Neural cell (in vitro differentiated cells): ENCODE data around the gene GPRIN1. TPM values are rescaled to one million over a fixed set of nuclear protein-coding genes. Genes with fewer than 3 reads are reported as not detected.

ENCODE experiments used
- H2AFZ ChIP-seq: fragments of 200-600, 300-800 bp; sonication (generic), shearing (Covaris generic); 2 replicates; pipeline ENCODE4 v1.6.0; 2014; ENCODE audit warnings: low read depth, mild to moderate bottlenecking, antibody characterized with exemption, low read length, moderate library complexity
- H3F3A ChIP-seq: fragments of 200-600 bp; shearing (Covaris generic); 2 replicates; pipeline ENCODE4 v1.6.1; 2016; ENCODE audit warnings: mild to moderate bottlenecking, moderate library complexity, mixed read lengths, antibody characterized with exemption, low read length; ENCODE audit not compliant: insufficient read depth, poor library complexity, severe bottlenecking
- H3K27ac ChIP-seq: fragments of 200-600, 300-800 bp; sonication (generic), shearing (Covaris generic); 2 replicates; pipeline ENCODE4 v1.5.1; 2014; ENCODE audit warnings: mild to moderate bottlenecking, low read length, moderate library complexity
- H3K27me3 ChIP-seq: fragments of 300-800, 200-600 bp; sonication (generic), shearing (Covaris generic); 2 replicates; pipeline ENCODE4 v1.6.0; 2014; ENCODE audit warnings: mild to moderate bottlenecking, low read depth, low read length, moderate library complexity; ENCODE audit not compliant: insufficient read depth
- H3K36me3 ChIP-seq: fragments of 300-800, 200-600 bp; sonication (generic), shearing (Covaris generic); 2 replicates; pipeline ENCODE4 v1.5.1; 2014; ENCODE audit warnings: mild to moderate bottlenecking, antibody characterized with exemption, low read length, moderate library complexity; ENCODE audit not compliant: insufficient read depth
- H3K4me2 ChIP-seq: fragments of 300-800, 200-600 bp; sonication (generic), shearing (Covaris generic); 2 replicates; pipeline ENCODE4 v1.6.0; 2014; ENCODE audit warnings: mild to moderate bottlenecking, low read length
- H3K4me3 ChIP-seq: fragments of 300-800, 200-600 bp; sonication (generic), shearing (Covaris generic); 2 replicates; pipeline ENCODE4 v1.5.1; 2014; ENCODE audit warnings: mild to moderate bottlenecking, low read length, moderate library complexity
- H3K79me2 ChIP-seq: fragments of 200-600 bp; shearing (Covaris generic); replicated peaks from 2 replicates; pipeline ENCODE4 v1.6.0; 2014; ENCODE audit warnings: mild to moderate bottlenecking, low read length, moderate library complexity; ENCODE audit not compliant: insufficient read depth
- H3K9ac ChIP-seq: fragments of 300-800, 200-600 bp; sonication (generic), shearing (Covaris generic); 2 replicates; pipeline ENCODE4 v1.6.1; 2016; ENCODE audit warnings: mild to moderate bottlenecking, low read length, mixed read lengths
- H3K9me2 ChIP-seq: fragments of 200-600 bp; shearing (Covaris generic); 2 replicates; pipeline ENCODE4 v1.6.1; 2016; ENCODE audit warnings: mild to moderate bottlenecking, low read length, mixed read lengths; ENCODE audit not compliant: insufficient read depth
- H3K9me3 ChIP-seq: fragments of 200-600, 300-800 bp; sonication (generic), shearing (Covaris generic); 2 replicates; pipeline ENCODE4 v1.6.1; 2016; ENCODE audit warnings: mild to moderate bottlenecking, mixed run types, low read length, moderate library complexity, mixed read lengths
- H4K20me1 ChIP-seq: fragments of 200-600 bp; shearing (Covaris generic); 2 replicates; pipeline ENCODE4 v1.6.1; 2016; ENCODE audit warnings: mild to moderate bottlenecking, mixed run types; ENCODE audit not compliant: insufficient read depth
- CTCF ChIP-seq: fragments of 450-650 bp; IDR thresholded peaks from 2 replicates; pipeline ENCODE4 v1.5.1; 2014; ENCODE audit warnings: antibody characterized with exemption, mild to moderate bottlenecking, moderate library complexity; ENCODE audit not compliant: poor library complexity, severe bottlenecking
- EP300 ChIP-seq: fragments of 450-650 bp; conservative IDR thresholded peaks from 2 replicates; pipeline ENCODE4 v1.6.1; 2014; ENCODE audit warnings: antibody characterized with exemption, mild to moderate bottlenecking, moderate library complexity; ENCODE audit not compliant: poor library complexity, severe bottlenecking
- EZH2 ChIP-seq: fragments of 200-600, 300-800 bp; shearing (Covaris generic), sonication (generic); IDR thresholded peaks from 2 replicates; pipeline ENCODE4 v1.6.1; 2014; ENCODE audit warnings: antibody characterized with exemption, low read length, borderline replicate concordance, mild to moderate bottlenecking; ENCODE audit not compliant: insufficient read depth, poor library complexity, severe bottlenecking
- MXI1 ChIP-seq: fragments of 450-650 bp; conservative IDR thresholded peaks from 2 replicates; pipeline ENCODE4 v1.6.1; 2014; ENCODE audit warnings: antibody characterized with exemption, mild to moderate bottlenecking; ENCODE audit not compliant: poor library complexity, severe bottlenecking
- POLR2AphosphoS5 ChIP-seq: IDR thresholded peaks from 2 replicates; pipeline ENCODE4 v1.6.1; 2012
- RAD21 ChIP-seq: fragments of 450-650 bp; conservative IDR thresholded peaks from 2 replicates; pipeline ENCODE4 v1.6.1; 2014; ENCODE audit warnings: antibody characterized with exemption, mild to moderate bottlenecking, moderate library complexity
- REST ChIP-seq: IDR thresholded peaks from 2 replicates; pipeline ENCODE4 v1.6.1; 2012; ENCODE audit warnings: borderline replicate concordance
- SMC3 ChIP-seq: fragments of 450-650 bp; conservative IDR thresholded peaks from 2 replicates; pipeline ENCODE4 v1.6.1; 2014; ENCODE audit warnings: antibody characterized with exemption, mild to moderate bottlenecking, moderate library complexity; ENCODE audit not compliant: poor library complexity
- TAF1 ChIP-seq: IDR thresholded peaks from 2 replicates; pipeline ENCODE4 v1.6.1; 2012; ENCODE audit warnings: low read depth
- polyA plus RNA-seq: library from polyadenylated mRNA; depleted of rRNA; stranded (reverse); fragments of >200 nt; gene quantifications from 2 replicates; pipeline ENCODE4 v1.2.3, GENCODE V29; 2014

GPRIN1 gene
- polyA plus RNA-seq, 1 donor from 2014 or later = 32.3 TPM

GRCh38 chr5:176651472-176651980, 41.6 kb upstream of the GPRIN1 start:
- H3K4me3 ChIP-seq = no peak overlapping the region
- H3K9me2 ChIP-seq = no peaks in the 10 kb centered on the region
- no peak overlapping the region for H3K27ac ChIP-seq
- H3K36me3 ChIP-seq = no peaks in the 10 kb centered on the region
- no peaks in the 10 kb centered on the region for H4K20me1 ChIP-seq
- H3K9me3 ChIP-seq = no peaks in the 10 kb centered on the region
- TF ChIP-seq RAD21 (no peak), CTCF (no peak), POLR2AphosphoS5 (no peak), REST (no peak), MXI1 (no peak), EP300 (no peak), TAF1 (no peak), SMC3 (no peak), EZH2 (no peak)
- no peak overlapping the region for H3K9ac ChIP-seq
- no peak overlapping the region for H3K4me2 ChIP-seq
- no peaks in the 10 kb centered on the region for H3K27me3 ChIP-seq
- H2AFZ ChIP-seq = no peak overlapping the region
- H3F3A ChIP-seq = no peaks in the 10 kb centered on the region
- peaks cover 9% of the 10 kb centered on the region for H3K79me2 ChIP-seq

GRCh38 chr5:176650354-176650884, 40.5 kb upstream of the GPRIN1 start:
- Histone ChIP-seq H3K36me3 (no peaks in the 10 kb centered on the region), H3K79me2 (peaks cover 9% of the 10 kb centered on the region), H3K9me2 (no peaks in the 10 kb centered on the region), H2AFZ (no peak overlapping the region), H3K9me3 (no peaks in the 10 kb centered on the region), H3K4me3 (no peak overlapping the region), H3K27me3 (no peaks in the 10 kb centered on the region), H3K4me2 (no peak overlapping the region), H3F3A (no peaks in the 10 kb centered on the region), H3K27ac (no peak overlapping the region), H4K20me1 (no peaks in the 10 kb centered on the region), H3K9ac (no peak overlapping the region)
- TF ChIP-seq EZH2 (no peak), RAD21 (no peak), POLR2AphosphoS5 (no peak), TAF1 (no peak), REST (no peak), SMC3 (no peak), EP300 (no peak), MXI1 (no peak), CTCF (no peak)
